GM12801 (cell line): ENCODE data around the gene VAMP2.

Experiments
- TF ChIP-seq, protein P1 (sequence below): IDR thresholded peaks from one replicate; pipeline ENCODE4 v1.5.1; 2011; ENCODE audit warnings: control low read depth; ENCODE audit not compliant: insufficient read length; ENCODE audit errors: extremely low read depth

VAMP2 gene

DNA sequence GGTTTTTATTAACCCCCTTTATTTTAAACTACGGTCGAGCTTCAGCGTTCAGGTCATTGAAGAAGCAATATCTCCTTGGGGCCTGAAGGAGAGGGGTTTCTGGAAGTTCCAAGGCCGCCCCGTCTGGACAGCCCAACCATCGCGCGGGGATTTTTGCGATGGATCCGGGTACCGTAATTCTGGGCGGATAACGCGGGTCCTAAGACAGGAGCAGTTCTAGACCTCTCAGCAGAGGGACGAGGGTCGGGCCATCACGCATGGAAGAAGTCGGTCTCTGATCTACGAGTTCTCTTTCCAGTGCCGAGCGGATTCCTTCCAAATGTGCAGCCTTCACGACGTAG lies 23.7 kb upstream of the VAMP2 start:
- TF ChIP-seq, protein P1, sequence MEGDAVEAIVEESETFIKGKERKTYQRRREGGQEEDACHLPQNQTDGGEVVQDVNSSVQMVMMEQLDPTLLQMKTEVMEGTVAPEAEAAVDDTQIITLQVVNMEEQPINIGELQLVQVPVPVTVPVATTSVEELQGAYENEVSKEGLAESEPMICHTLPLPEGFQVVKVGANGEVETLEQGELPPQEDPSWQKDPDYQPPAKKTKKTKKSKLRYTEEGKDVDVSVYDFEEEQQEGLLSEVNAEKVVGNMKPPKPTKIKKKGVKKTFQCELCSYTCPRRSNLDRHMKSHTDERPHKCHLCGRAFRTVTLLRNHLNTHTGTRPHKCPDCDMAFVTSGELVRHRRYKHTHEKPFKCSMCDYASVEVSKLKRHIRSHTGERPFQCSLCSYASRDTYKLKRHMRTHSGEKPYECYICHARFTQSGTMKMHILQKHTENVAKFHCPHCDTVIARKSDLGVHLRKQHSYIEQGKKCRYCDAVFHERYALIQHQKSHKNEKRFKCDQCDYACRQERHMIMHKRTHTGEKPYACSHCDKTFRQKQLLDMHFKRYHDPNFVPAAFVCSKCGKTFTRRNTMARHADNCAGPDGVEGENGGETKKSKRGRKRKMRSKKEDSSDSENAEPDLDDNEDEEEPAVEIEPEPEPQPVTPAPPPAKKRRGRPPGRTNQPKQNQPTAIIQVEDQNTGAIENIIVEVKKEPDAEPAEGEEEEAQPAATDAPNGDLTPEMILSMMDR: no peak

GRCh38 chr17:8185582-8186445 lies 23.1 kb upstream of the VAMP2 start:
- TF ChIP-seq, protein P1: no peak

GRCh38 chr17:8176998-8177731 lies 14.4 kb upstream of the VAMP2 start:
- TF ChIP-seq, protein P1: no peak

DNA sequence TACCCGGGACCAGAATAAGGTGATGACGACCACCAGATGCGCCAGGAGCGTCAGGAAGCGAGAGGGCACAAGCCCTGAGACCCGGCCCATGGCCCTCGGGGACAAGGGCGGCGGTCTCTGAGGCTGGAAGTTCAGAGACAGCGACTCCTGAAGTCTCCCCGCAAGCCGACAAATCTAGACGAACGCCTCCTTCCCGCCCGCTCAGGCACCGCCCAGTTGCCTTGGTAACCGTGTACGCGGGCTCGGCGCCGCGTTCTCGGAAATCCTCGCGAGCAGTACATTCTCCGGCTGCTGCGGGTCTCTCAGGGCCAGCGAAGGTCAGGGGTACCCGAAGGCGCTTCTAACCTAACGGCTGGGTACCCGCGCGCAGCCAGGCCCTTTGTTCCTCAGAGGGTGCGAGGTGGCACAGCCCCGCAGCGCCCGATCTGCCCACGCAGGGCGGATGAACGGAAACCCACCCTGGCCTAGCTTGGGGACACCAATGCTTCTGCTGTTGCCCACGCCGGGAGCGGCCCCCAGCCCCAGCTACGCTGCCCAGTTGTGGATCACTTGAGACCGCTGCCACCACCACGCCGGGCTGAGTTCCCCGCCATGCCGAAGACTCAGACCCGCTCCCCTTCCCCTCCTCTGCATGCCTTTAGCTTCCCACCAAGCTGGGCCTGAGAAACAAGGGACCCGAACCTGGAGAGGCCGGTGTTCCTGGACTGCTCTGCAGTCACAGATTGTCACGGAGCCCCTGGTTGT lies 13.6 kb upstream of the VAMP2 start, which contains the start of gene TMEM107:
Gene TMEM107 (minus strand): TSS at position 184 of the 744 bp plus-strand sequence. CDS start 94 bp downstream, at position 90.
- TF ChIP-seq, protein P1: no peak

DNA sequence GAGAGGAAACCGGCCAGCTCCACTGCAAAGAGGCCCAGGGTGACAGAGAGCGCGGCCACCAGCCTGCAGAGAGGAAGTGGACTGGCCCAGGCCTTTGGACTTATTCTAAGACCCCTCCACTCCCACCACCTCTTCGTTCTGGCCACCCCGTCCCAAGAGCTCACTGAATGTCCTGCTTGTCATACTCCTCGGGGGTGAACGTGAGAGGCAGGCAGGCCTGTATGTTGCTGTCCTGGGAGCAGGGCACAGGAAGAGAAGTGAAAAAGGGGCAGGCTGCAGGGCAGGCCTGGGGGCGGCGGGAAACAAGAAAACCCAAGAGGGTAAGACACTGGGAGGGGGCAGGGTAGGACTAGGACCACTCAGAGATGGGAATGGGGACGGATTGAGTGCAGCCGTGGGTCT lies 13.0 kb upstream of the VAMP2 start:
- TF ChIP-seq, protein P1: no peak

DNA sequence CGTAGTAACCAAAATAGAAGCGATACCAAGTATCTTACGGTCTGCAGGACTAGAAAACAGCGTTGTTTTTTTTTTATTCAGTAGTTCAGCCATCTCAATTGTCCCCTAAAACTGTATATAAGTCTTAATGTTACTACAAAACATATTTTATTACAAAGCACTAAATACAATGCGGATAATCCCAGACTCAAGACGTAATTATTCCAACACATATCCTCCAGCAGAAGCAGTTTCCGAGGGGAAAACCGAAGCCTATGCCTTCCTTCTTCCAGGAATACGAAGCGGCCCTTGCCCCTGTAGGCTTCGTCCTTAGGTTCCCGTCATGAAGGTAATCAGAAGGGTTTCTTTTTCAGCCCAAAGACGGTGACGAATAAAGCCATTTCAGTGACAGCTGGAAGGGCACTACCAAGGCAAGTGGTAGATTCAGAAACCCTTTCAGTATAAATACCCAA lies 11.1 kb upstream of the VAMP2 start:
- TF ChIP-seq, protein P1: no peak
